COR-L47 (cell line): ENCODE measurements around the gene FUT4.
"Not testable (repeated sequence)": the region's sequence is repeated elsewhere in the genome, so short reads cannot be mapped to it uniquely, and the experiment has no call there.

Source experiments
- DNase-seq: peaks from one replicate; lab custom pipeline; 2025; lab: John Stamatoyannopoulos, UW

Gene FUT4

DNA sequence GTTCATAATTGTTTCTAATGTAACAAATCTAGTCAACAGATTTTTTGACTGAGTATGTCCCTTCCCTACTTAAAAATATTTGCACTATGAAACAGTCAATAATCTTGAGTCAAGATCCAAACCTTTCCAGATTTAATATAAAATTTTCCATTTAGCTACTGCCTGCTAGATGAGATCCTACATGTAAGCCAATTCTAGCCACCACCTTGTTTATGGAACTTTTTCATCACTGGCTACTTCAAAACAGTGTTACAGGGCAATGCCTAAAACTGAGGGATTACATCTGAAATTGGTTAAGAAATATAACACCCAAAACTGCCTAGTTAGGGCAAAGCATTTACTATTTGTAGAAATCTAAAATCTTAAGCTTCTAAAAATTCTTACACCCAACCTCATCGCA, 10.5 kb upstream of the FUT4 start:
- no peak for DNase-seq

DNA sequence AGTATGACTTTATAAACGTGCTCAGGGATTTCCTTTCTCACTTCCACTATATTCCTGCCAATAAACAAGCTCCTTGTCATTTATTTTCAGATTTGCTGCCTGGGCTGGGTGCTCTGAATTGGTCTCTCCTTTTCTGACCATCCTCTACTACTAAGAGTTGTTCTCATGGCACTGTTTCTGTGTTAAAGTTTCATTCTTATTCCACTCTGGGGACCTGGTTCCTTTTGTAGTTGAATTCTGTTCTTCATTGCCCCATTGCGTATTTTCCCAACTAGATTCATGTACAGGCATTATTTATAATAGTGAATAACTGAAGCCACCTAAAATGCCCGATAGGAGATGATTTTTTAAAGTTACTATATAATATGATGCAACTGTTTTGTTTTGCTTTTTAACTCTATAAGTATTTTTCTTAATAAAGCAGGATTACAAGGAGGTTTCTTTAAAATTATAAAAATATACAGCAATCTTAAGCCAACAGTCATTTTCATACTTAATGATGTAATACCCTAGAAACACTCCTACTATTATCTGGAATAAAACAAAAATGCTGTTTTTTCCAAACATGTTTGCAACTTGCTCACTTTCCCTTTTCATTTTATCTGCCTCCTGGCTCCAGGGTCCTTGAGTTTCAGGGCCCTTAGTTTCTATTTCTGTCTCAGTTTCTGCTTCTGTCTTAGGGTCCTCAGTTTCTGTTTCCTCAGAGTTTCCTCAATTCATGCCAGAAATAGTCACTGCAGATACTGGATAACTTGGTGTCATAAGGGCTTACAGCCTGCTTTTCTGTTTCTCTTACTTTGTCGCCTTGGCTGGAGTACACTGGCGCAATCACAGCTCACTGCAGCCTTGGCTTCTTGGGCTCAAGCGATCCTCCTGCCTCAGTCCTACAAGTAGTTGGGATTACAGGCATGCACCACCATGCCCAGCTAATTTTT, 9.8 kb upstream of the FUT4 start:
- DNase-seq, result no peak

DNA sequence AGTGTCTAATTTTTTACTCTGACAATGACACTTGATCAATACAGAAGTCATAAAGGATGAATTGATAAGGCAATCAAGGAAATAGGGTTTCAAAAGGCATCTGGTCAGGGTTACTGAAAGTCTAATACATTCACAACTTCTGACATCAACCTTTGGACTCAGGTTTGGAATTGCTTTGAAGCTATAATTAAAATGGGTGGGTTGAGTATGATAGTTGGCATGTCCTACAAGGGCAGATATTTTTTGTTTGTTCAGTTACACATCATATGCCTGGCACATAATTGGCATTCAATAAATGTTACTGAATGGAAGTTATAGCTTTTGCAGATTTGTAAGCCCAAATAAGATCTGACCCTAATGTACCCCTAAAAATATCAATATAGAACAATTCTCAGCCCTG, 7.3 kb upstream of the FUT4 start:
- DNase-seq, result no peak

DNA sequence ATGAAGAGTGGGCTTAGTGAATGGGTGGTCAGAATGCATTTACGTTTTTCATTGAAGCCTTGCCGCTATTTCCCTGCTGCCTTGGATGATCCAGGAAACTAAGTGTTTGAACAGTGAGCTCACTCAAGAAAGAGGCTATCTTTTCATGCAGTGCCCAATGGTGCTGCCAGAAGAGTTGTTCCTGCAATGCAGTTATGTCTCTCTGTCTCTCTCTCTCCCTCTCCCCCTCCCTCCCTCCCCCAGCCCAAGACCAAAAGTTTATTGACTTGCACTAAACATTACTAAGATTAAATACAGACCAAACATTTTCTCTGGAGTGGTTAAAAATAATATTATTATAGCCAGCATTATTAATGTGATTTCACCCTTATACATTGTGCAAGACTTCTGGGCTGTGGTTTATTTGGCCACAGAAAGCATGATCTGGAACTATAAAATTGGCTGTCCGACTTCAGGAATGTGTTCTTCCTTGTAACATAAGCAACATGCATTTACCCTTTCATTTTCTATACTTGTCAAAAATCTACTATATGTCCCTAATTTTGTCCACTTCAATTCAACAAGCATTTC, 6.6 kb upstream of the FUT4 start:
- DNase-seq, result no peak

DNA sequence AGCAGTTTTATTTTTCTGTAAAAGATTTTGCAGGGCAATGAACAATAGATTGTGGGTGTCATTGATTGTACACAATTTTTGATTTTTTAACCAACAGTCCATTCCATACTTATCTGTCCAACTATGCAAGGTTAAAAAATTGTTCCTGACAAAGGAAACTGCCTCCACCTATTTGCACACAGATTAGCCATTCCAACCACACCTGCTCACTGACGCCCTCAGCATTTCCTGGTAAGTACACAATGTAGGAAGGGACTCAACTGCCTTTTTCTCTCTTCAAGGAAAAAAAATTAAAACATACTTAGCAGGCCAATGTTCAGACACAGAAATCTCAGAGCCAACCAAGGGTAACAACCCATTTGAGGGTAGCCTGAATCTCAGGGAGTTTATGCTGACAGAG, 4.3 kb upstream of the FUT4 start:
- no peak for DNase-seq

DNA sequence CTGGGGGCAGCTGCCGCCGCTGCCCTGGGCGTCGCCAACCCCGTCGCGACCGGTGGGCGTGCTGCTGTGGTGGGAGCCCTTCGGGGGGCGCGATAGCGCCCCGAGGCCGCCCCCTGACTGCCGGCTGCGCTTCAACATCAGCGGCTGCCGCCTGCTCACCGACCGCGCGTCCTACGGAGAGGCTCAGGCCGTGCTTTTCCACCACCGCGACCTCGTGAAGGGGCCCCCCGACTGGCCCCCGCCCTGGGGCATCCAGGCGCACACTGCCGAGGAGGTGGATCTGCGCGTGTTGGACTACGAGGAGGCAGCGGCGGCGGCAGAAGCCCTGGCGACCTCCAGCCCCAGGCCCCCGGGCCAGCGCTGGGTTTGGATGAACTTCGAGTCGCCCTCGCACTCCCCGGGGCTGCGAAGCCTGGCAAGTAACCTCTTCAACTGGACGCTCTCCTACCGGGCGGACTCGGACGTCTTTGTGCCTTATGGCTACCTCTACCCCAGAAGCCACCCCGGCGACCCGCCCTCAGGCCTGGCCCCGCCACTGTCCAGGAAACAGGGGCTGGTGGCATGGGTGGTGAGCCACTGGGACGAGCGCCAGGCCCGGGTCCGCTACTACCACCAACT, 1.0 kb downstream of the FUT4 start:
- DNase-seq, result no peak

DNA sequence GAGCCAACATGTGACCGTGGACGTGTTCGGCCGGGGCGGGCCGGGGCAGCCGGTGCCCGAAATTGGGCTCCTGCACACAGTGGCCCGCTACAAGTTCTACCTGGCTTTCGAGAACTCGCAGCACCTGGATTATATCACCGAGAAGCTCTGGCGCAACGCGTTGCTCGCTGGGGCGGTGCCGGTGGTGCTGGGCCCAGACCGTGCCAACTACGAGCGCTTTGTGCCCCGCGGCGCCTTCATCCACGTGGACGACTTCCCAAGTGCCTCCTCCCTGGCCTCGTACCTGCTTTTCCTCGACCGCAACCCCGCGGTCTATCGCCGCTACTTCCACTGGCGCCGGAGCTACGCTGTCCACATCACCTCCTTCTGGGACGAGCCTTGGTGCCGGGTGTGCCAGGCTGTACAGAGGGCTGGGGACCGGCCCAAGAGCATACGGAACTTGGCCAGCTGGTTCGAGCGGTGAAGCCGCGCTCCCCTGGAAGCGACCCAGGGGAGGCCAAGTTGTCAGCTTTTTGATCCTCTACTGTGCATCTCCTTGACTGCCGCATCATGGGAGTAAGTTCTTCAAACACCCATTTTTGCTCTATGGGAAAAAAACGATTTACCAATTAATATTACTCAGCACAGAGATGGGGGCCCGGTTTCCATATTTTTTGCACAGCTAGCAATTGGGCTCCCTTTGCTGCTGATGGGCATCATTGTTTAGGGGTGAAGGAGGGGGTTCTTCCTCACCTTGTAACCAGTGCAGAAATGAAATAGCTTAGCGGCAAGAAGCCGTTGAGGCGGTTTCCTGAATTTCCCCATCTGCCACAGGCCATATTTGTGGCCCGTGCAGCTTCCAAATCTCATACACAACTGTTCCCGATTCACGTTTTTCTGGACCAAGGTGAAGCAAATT, 1.8 kb downstream of the FUT4 start:
- DNase-seq, result no peak

DNA sequence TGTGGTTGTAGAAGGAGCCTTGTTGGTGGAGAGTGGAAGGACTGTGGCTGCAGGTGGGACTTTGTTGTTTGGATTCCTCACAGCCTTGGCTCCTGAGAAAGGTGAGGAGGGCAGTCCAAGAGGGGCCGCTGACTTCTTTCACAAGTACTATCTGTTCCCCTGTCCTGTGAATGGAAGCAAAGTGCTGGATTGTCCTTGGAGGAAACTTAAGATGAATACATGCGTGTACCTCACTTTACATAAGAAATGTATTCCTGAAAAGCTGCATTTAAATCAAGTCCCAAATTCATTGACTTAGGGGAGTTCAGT, 2.4 kb downstream of the FUT4 start:
- no peak for DNase-seq

DNA sequence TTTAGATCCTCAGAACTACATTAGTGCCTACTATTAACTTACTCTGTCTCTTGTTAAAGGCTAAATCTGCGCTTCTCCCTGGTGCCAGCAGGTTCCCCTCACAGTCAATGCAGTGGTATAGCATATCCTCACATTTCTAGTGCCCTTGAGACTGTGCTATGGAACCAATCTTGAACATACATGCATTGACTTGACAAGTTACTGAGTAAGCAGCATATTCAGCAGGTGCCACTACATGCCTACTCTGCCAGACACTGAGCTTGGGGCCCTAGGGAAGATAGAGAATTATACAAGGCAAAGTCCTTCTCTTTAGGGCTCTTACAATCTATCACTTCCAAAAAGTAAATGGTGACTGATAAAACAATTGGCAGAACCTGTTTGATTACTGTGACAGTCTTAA, 3.2 kb downstream of the FUT4 start:
- no peak for DNase-seq

DNA sequence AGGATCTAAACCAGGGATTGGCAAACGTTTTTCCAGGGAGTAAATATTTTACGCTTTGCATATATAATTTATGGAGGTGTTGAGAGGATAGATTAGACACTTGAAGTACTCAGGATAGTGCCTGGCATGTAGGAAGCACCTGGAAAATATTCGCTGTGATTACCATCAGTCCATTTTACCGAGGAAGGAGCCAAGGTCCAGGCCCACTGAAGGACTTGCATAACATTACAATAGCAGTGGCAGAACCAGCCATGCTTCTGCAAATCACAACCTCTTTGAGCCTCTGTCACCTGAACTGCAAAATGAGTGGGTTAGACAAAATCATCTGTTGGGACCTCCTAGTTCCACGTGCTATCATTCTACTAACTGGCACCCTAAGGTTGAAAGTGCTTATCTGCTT, 5.4 kb downstream of the FUT4 start:
- DNase-seq, result no peak

DNA sequence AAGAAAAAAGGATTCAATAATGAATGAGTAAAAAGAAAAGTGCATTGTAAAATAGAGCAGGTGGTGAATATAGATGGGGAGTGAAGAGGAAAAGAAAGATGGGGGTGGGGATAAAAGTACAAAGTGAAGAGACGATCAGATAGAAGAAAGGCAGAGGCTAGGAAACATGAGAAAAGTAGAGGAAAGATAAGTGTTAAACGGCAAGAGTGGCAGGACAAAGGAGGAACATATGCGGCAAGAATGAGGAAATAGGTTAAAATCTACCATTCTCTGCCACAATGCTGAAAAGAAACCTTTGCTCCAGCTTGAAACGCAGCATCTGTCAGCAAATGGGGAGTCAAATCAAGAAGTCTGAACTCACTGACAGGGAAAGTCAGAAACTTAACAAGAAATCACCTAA, 6.8 kb downstream of the FUT4 start:
- no peak for DNase-seq

DNA sequence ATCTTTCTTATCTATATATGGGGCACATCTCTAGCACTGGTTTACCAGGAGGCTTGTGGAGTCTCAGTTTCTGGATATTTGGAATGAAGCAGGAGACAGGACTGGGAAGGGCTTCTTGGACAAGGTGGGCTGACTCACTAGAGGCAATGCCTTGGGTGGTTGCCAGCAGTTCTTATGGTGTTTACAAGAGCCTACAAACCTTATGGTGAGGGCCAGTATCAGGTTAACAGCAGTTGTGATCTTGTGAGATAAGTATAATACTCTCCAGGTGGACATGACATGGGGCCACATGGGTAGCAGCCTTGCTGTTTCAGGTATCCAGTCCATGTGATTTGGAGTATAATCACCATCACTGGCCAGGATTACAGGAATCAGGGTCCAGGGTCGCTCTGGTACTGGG, 10.2 kb downstream of the FUT4 start:
- peak; percentile 1 for DNase-seq

DNA sequence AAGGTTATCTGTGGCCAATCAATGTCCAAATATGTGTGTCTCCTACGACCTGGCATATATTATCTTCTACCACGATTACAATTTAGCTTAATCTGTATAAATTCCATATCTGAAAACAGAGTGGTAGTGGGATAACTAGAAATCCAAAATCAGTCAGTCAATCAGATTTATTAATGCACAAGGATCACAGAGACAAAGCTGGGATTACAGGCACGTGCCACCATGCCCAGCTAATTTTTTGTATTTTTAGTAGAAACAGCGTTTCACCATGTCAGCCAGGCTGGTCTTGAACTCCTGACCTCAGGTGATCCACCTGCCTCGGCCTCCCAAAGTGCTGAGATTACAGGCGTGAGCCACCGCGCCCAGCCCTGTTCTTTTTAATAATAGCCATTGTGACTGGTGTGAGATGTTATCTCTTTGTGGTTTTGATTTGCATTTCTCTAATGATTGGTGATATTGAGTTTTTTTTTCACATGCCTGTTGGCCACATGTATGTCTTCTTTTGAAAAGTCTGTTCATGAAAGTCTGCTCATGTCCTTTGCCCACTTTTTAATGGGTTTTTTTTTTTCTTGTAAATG, 12.1 kb downstream of the FUT4 start:
- not testable (repeated sequence) for DNase-seq

DNA sequence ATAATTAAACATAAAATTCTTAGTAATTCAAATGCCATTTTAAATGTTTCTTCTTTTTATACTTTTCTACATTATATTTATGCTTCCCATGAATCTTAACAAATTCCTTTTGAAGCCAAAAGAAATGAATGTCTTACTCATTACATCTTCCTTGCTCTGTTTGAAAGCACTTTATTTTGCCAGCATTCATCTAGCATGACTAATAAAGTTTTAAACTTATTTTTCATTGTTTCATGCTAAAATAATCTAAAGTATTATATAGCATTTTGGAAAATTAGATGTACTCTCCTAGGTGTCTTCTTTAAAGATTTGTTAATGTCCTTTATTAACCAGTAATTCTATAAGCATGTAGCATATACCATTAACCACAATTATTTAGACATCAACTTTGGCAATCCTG, 13.7 kb downstream of the FUT4 start:
- DNase-seq, result no peak

DNA sequence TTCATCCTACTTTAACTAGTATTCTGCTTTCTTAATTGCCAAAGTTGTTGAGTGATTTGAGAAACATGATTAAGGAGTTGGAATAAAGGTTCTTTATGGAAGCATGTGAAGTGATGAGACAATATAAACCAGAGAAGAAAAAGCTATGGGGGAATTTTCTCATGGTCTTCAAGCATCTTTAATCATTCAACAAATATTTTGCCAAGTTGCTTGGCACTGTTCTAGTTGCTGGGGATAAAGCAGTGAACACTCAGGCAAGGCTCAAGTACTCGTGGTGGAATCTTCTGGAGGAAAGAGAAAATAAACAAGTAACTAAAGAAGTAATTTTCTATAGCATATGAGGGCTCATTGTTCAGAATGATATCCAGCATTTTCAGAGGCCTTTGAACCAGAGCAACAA, 14.3 kb downstream of the FUT4 start:
- DNase-seq, result no peak

DNA sequence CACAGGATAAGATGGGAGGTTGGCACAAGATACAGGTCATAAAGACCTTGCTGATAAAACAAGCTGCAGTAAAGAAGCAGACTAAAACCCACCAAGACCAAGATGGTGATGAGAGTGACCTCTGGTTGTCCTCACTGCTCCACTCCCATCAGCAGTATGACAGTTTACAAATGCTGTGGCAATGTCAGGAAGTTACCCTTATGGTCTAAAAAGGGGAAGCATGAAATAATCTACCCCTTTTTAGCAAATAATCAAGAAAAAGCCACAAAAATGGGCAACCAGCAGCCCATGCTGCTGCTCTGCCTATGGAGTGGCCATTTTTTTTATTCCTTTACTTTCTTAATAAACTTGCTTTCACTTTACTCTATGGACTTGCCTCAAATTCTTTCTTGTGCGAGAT, 14.7 kb downstream of the FUT4 start:
- no peak for DNase-seq

DNA sequence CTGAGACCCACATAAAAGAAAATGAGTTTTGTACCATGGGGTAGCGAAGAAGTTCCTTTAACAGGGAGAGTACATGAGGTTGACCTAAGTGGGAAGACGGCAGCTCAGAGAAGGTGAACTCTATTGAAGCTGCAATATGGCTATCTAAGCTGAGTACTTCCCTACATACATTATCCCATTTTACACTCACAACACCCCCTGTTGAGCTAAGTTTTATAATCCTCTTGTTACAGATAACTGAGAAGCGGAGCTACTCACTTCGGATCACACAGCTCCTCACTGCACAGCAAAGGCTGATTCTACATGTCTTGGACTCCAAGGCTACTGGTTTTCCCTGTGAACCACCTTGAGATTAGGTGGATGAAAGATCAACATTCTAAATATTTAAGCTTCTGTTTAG, 15.2 kb downstream of the FUT4 start:
- DNase-seq, result no peak

DNA sequence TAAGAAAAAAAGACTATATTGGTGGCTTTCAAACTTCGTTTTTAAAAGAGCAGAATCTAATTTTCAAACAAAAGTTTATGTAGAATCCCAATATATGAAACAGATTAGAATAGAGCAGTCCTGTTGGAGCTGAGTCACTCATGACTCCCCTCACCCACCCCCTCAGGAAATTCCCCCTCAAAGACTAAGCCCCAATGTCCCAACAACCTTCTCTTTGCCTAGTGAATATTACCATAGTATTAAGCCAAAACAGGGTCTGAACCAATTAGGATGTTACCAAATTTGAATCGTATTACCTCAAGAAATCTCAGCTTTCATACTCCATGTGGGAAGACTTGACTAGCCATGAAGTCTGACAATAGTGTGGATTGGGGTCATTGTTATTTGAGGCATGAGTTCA, 15.6 kb downstream of the FUT4 start:
- DNase-seq, result no peak

DNA sequence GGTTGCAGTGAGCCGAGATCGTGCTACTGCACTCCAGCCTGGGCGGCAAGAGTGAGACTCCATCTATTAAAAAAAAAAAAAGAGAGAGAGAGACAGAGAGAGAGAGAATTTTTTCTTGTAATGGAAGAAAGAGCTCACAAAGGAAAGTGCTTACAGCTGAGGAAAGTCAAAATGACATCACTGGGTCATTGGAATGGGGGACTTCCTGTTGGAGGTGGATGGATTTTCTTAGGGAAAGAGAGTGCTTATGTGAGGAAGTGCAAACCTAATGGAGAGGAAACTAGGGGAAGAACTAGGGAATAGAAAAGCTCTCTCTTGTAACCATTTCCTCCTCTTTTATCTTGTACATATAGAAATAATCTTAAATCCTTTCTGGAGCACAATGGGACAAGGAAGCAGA, 17.1 kb downstream of the FUT4 start:
- DNase-seq, result no peak

DNA sequence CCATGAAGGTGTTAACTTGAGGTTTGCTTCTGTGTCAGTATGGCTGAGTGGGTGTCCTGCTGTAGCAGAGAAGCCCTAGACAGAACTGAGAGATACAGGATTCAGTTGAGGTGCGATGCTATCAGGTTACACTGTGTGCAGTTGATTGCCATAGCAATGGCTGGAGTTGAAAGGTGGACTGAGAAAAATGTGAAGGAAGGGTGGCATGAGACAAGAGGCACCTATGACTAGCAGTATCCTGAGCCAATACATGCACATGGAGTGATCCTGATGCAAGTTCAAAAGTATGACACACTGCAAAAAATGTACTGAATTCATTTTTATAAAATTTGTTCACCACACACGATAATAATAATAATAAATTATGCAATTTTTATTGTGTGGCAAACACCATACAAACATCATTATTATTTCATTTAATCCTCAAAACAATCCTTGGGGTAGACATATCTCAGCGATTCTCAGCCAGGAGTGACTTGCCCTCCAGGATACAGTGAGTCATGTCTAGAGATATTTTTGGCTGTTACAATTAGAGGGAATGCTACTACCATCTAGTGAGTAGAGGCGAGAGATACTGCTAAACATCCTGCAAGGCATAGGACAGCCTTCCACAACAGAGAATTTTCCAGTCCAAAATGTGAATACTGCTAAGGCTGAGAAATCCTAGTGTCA, 19.6 kb downstream of the FUT4 start:
- no peak for DNase-seq

DNA sequence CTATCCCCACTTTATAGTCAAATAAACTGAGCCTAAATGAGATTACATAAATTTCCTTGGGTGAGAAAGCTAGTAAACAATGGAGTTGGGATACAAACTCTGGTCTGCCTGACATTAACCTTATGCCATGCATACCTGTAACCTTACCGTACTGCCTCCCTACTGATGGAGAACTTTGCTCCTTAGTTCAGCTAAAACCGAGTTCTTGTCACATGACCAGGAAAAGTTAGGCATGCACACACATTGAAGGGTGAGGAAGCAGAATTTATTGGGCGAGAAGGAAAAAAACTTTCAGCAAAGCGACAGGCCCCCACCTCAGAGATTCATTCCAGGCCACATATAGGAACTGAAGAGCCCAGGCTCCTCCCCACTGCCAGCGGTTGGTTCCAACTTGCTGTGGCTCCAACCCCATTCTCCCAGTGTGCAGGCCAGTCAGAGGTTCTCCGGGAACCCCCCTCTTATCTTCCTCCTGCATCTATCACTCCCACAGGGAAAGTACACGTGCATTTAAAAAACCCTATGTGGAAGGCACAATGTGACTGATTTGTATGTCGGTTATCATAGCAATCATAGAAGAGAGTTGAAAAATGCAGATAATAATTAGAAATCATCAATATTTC, 20.2 kb downstream of the FUT4 start:
- no peak for DNase-seq
